ENCODE measurements around the gene SUPT6H.

Gene SUPT6H

DNA sequence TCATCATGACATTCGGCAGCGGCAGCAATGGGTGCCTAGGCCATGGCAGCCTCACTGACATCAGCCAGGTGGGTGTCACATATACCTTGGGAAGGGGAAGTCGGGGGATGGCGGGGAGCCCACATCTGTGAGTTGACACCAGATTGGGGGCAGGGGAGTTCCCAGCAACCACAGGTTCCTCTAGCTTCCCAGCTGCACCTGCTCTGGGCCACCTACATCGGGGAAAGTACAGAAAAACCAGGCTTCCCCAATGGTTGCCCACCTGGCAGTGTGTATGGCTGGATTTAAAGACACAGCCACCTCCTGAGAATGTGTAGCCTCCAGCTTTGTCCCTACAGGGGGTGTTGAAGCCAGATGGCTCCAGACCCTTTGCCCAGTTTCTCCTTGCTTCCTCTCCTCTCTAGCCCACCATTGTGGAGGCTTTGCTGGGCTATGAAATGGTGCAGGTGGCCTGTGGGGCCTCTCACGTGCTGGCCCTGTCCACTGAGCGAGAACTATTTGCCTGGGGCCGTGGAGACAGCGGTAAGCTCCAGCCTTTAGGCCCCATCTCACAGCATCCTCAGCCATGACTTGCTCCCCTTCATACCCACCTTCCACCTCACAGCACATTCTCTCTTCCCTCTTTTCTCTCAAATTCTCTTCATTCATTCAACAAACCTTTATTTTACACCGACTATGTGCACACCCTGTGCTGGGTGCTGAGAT is 76.8 kb downstream of the SUPT6H start:
- H3K9me3 ChIP-seq (ENCODE audit: control insufficient read depth, low read length): no peaks in the 10 kb centered on the region
- no peak overlapping the region for H3K27ac ChIP-seq (ENCODE audit: low read depth, low read length, severe bottlenecking)
- H3K4me1 ChIP-seq (ENCODE audit: control insufficient read depth, insufficient read depth, low read length, poor library complexity, severe bottlenecking): peaks cover 3% of the 10 kb centered on the region
- H3K36me3 ChIP-seq (ENCODE audit: control insufficient read depth, insufficient read depth, low read length): peaks cover 26% of the 10 kb centered on the region
- WGBS, 2 experiments (ENCODE audit: insufficient coverage in 2 of 2): 98 to 99% methylated on average over 7 of the region's 10 CpGs
- H3K4me3 ChIP-seq (ENCODE audit: extremely low read depth, insufficient read depth, low read length, poor library complexity, severe bottlenecking): no peak overlapping the region

GRCh38 chr17:28740406-28741357 is 78.7 kb downstream of the SUPT6H start:
- Histone ChIP-seq H3K4me1 (ENCODE audit: control insufficient read depth, insufficient read depth, low read length, poor library complexity, severe bottlenecking) (peaks cover 5% of the 10 kb centered on the region), H3K9me3 (ENCODE audit: control insufficient read depth, low read length) (no peaks in the 10 kb centered on the region), H3K36me3 (ENCODE audit: control insufficient read depth, insufficient read depth, low read length) (peaks cover 28% of the 10 kb centered on the region), H3K4me3 (ENCODE audit: extremely low read depth, insufficient read depth, low read length, poor library complexity, severe bottlenecking) (no peak overlapping the region), H3K27ac (ENCODE audit: low read depth, low read length, severe bottlenecking) (no peak overlapping the region)
- 93 to 96% methylated on average over 8 of the region's 10 CpGs for WGBS, 2 experiments (ENCODE audit: insufficient coverage in 2 of 2)

DNA sequence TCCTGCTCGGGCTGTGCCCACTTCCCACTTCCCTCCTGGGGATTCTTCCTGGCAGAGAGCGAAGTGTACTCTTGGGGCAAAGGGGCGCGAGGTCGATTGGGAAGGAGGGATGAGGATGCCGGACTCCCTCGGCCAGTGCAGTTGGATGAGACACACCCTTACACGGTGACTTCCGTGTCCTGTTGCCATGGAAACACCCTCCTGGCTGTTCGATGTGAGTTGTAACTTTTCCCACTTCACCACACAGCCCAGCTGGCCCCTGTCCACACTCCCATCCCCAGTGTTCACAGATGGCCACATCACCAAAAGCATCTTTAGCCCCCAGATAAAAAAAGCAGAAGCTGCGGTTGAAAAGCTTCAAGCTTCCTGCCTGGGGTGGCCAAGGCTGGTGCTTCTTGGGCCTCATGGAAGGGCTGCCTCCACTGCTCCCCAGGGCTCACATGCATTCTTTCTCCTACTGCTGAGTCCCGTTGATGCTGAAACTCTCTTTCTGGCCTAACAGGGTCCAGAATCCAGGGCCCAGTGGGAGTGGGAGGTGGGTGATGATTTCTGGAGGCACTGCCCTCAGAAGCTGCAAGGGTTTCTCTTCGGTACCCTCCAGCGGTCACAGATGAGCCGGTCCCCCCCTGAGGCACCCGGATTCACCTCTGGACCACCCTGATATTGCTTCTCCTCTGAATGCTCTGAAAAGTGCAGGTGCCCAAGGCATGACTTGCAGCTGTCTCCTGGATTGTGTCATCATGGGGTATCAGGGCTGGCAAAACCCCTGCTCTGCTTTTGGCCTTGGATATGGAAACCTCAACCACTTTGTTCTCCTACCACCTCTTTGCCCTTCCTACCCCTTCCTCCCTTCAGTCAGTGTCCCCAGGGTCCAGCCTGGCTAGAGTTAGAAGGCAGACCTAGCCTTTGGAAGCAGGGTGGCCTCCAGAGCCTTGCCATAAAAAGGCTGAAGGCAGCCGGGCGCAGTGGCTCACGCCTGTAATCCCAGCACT is 79.6 kb downstream of the SUPT6H start:
- WGBS, 2 experiments (ENCODE audit: insufficient coverage in 2 of 2): 94 to 95% methylated on average over 7 to 17 of the region's 19 CpGs
- Histone ChIP-seq H3K27ac (ENCODE audit: low read depth, low read length, severe bottlenecking) (no peak overlapping the region), H3K4me3 (ENCODE audit: extremely low read depth, insufficient read depth, low read length, poor library complexity, severe bottlenecking) (no peak overlapping the region), H3K4me1 (ENCODE audit: control insufficient read depth, insufficient read depth, low read length, poor library complexity, severe bottlenecking) (peaks cover 15% of the 10 kb centered on the region), H3K36me3 (ENCODE audit: control insufficient read depth, insufficient read depth, low read length) (peaks cover 38% of the 10 kb centered on the region), H3K9me3 (ENCODE audit: control insufficient read depth, low read length) (no peaks in the 10 kb centered on the region)

- Histone ChIP-seq H3K9me3 (ENCODE audit: control insufficient read depth, low read length) (no peaks in the 10 kb centered on the region), H3K4me3 (ENCODE audit: extremely low read depth, insufficient read depth, low read length, poor library complexity, severe bottlenecking) (peak within 1 kb of the TSS; percentile 98), H3K36me3 (ENCODE audit: control insufficient read depth, insufficient read depth, low read length) (peaks cover 52% of the 10 kb centered on the region), H3K27ac (ENCODE audit: low read depth, low read length, severe bottlenecking) (peak within 1 kb of the TSS; percentile 100), H3K4me1 (ENCODE audit: control insufficient read depth, insufficient read depth, low read length, poor library complexity, severe bottlenecking) (peaks cover 23% of the 10 kb centered on the region)
- 1% methylated on average over 49 to 69 of the region's 70 CpGs for WGBS, 2 experiments (ENCODE audit: insufficient coverage in 2 of 2)
Observed at GRCh38 chr17:28743243-28744103, 81.5 kb downstream of the SUPT6H start, which contains the start of gene TRAF4. Gene TRAF4, plus strand, starts transcription at chr17:28744011. Its CDS starts 102 bp downstream, at chr17:28744113.

DNA sequence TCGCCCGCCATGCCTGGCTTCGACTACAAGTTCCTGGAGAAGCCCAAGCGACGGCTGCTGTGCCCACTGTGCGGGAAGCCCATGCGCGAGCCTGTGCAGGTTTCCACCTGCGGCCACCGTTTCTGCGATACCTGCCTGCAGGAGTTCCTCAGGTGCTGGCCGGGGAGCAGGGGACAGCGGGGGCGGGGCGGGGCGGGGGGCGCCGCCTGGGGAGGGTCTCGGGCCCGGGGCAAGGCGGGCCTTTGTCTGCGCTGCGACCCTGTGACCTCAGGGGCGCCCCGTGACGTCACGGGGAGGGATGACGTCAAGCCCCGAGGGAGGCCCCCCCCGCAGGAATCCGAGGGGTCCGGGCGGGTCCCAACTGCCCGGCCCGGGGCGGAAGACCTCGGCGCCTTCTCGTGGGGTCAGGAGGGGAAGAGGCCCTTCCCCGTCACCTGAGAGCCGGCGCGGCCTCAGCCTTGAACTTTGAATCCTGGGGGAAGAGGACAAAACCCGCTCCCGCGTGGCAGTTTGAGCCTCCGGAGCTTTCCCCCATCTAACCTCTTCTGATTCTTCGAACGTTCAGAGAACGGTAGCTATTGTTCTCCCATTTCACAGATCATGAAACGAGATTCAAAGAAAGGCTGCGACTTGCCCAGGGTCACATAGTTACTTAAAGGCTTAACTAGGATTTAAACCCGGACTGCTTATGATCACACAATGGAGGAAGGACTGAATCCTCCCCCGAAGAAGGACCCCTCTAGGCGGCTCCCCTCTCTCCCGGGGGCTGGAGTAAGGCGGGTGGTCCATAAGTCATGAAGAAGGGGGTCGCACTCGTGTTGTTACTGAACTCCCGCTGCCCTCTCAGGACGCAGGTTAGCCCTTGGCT is 82.3 kb downstream of the SUPT6H start:
- H3K36me3 ChIP-seq (ENCODE audit: control insufficient read depth, insufficient read depth, low read length): peaks cover 56% of the 10 kb centered on the region
- peak overlapping the region; percentile 100 for H3K27ac ChIP-seq (ENCODE audit: low read depth, low read length, severe bottlenecking)
- WGBS, 2 experiments (ENCODE audit: insufficient coverage in 2 of 2): 0 to 1% methylated on average over 41 to 46 of the region's 61 CpGs
- no peaks in the 10 kb centered on the region for H3K9me3 ChIP-seq (ENCODE audit: control insufficient read depth, low read length)
- peaks cover 23% of the 10 kb centered on the region for H3K4me1 ChIP-seq (ENCODE audit: control insufficient read depth, insufficient read depth, low read length, poor library complexity, severe bottlenecking)
- peak overlapping the region; percentile 98 for H3K4me3 ChIP-seq (ENCODE audit: extremely low read depth, insufficient read depth, low read length, poor library complexity, severe bottlenecking)

DNA sequence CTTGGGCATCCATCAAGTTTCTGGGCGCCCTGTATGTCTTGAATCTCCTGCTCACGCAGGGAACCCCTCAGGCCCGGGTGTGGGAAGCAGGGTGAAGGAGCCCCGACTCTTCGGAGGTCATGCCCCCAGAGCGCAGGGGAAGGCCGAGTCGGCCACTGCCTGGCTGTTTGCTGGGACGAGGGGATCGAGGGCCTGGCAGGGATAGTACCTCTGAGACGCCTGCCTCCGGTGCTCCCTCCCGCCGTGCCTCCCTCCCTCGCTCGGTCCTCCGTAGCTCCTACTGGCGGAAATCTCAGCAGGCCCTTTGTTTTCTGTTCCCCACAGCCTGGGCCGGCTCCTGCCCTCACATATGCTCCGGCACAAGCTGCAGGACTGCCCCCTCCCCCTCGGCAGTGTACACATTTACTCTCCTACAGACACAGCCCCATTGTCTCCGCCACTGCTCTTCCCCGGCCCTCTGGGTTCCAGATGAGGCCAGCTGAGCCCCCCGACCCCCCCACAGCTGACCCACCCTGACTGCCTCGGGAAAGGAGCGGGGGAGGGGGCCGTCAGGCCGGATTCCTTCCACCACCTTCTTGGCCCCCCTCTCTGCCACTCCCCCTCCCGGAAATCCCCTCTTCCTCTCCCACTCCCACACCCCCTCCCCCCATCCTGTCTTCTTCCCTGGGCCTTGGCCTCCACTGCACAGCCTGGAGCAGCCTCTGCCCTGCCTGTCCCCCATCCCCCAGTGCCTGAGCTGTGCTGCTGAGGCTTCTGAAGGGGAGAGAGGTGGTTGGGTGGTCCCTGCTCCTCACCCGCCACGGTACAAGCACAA is 83.2 kb downstream of the SUPT6H start:
- peak overlapping the region; percentile 98 for H3K4me3 ChIP-seq (ENCODE audit: extremely low read depth, insufficient read depth, low read length, poor library complexity, severe bottlenecking)
- peak overlapping the region; percentile 100 for H3K27ac ChIP-seq (ENCODE audit: low read depth, low read length, severe bottlenecking)
- H3K36me3 ChIP-seq (ENCODE audit: control insufficient read depth, insufficient read depth, low read length): peaks cover 57% of the 10 kb centered on the region
- no peaks in the 10 kb centered on the region for H3K9me3 ChIP-seq (ENCODE audit: control insufficient read depth, low read length)
- 0 to 2% methylated on average over 17 to 20 of the region's 31 CpGs for WGBS, 2 experiments (ENCODE audit: insufficient coverage in 2 of 2)
- H3K4me1 ChIP-seq (ENCODE audit: control insufficient read depth, insufficient read depth, low read length, poor library complexity, severe bottlenecking): peaks cover 23% of the 10 kb centered on the region

GRCh38 chr17:28745786-28746411 is 83.9 kb downstream of the SUPT6H start:
- peaks cover 23% of the 10 kb centered on the region for H3K4me1 ChIP-seq (ENCODE audit: control insufficient read depth, insufficient read depth, low read length, poor library complexity, severe bottlenecking)
- H3K9me3 ChIP-seq (ENCODE audit: control insufficient read depth, low read length): no peaks in the 10 kb centered on the region
- peak overlapping the region; percentile 98 for H3K4me3 ChIP-seq (ENCODE audit: extremely low read depth, insufficient read depth, low read length, poor library complexity, severe bottlenecking)
- WGBS, 2 experiments (ENCODE audit: insufficient coverage in 2 of 2): 64 to 65% methylated on average over 3 to 4 of the region's 4 CpGs
- H3K27ac ChIP-seq (ENCODE audit: low read depth, low read length, severe bottlenecking): peak overlapping the region; percentile 100
- H3K36me3 ChIP-seq (ENCODE audit: control insufficient read depth, insufficient read depth, low read length): peaks cover 58% of the 10 kb centered on the region

- 74 to 80% methylated on average over 1 to 2 of the region's 5 CpGs for WGBS, 2 experiments (ENCODE audit: insufficient coverage in 2 of 2)
- H3K9me3 ChIP-seq (ENCODE audit: control insufficient read depth, low read length): no peaks in the 10 kb centered on the region
- H3K27ac ChIP-seq (ENCODE audit: low read depth, low read length, severe bottlenecking): peak overlapping the region; percentile 100
- H3K36me3 ChIP-seq (ENCODE audit: control insufficient read depth, insufficient read depth, low read length): peaks cover 66% of the 10 kb centered on the region
- H3K4me1 ChIP-seq (ENCODE audit: control insufficient read depth, insufficient read depth, low read length, poor library complexity, severe bottlenecking): peaks cover 23% of the 10 kb centered on the region
- peak overlapping the region; percentile 98 for H3K4me3 ChIP-seq (ENCODE audit: extremely low read depth, insufficient read depth, low read length, poor library complexity, severe bottlenecking)
Observed at GRCh38 chr17:28746611-28747050, 84.6 kb downstream of the SUPT6H start.

All from mesodermal cell (in vitro differentiated cells).